GM12878 (cell line): ENCODE measurements around the gene CCDC138. TPM values are rescaled to one million over a fixed set of nuclear protein-coding genes. Genes with fewer than 3 reads are reported as not detected.

Source experiments
- ATAC-seq: fragments of 200-7000 bp; cut with Tn5 transposase; 3 replicates; pipeline ENCODE4 v1.9.1; 2020; ENCODE audit warnings: mild to moderate bottlenecking, moderate library complexity
- BruUV-seq: library from RNA; stranded (reverse); fragments of 400-500 nt; replicated peaks from 2 replicates; lab custom pipeline; 2021; lab: Mats Ljungman, UMichigan
- CTCF ChIA-PET: fragments of 300-600 bp; sonication (Branson Sonifier 250); formaldehyde crosslinking; extraction: SDS; loops from one replicate; lab custom pipeline; 2021; ENCODE audit warnings: inconsistent platforms; lab: Yijun Ruan, JAX
- POLR2A ChIA-PET: fragments of 350-600 bp; formaldehyde crosslinking; extraction: SDS; loops from one replicate; lab custom pipeline; 2021; ENCODE audit warnings: inconsistent platforms; lab: Charles Lee
- RAD21 ChIA-PET: fragments of 300-600 bp; sonication (Branson Sonifier 250); formaldehyde crosslinking; loops from one replicate; lab custom pipeline; 2023; ENCODE audit warnings: antibody characterized with exemption; ENCODE audit not compliant: unreplicated experiment; lab: Charles Lee
- SMC1A ChIA-PET: fragments of 300-600 bp; sonication (Branson Sonifier 250); formaldehyde crosslinking; loops from one replicate; lab custom pipeline; 2023; ENCODE audit not compliant: unreplicated experiment, uncharacterized antibody; lab: Charles Lee
- DNase-seq: peaks from one replicate; pipeline ENCODE4 v3.0.0-alpha.2; 2011; ENCODE audit warnings: low read depth, low spot score
- FAIRE-seq: peaks from 3 replicates; lab custom pipeline; 2011; peaks lifted over from hg19 to GRCh38; lab: Jason Lieb, UNC
- H2AFZ ChIP-seq: 2 replicates; pipeline ENCODE4 v1.6.0; 2011; ENCODE audit warnings: low read depth, low read length, control low read depth; ENCODE audit not compliant: control insufficient read depth
- H3K27ac ChIP-seq: 2 replicates; pipeline ENCODE4 v1.5.1; 2011; ENCODE audit warnings: control low read depth; ENCODE audit not compliant: control insufficient read depth, insufficient read depth
- H3K27me3 ChIP-seq, 2 experiments: replicated peaks in 1 of 2; 2 replicates each; pipeline versions ENCODE4 v1.6.0 to v1.6.1; 2011; ENCODE audit warnings: low read length in 1 of 2; ENCODE audit not compliant: control insufficient read depth in 2 of 2, insufficient read depth in 2 of 2
- H3K36me3 ChIP-seq, 2 experiments: 2 replicates each; pipeline ENCODE4 v1.5.1; 2011; ENCODE audit warnings: low read length in 1 of 2; ENCODE audit not compliant: control insufficient read depth in 2 of 2, insufficient read depth in 2 of 2
- H3K4me1 ChIP-seq: 2 replicates; pipeline ENCODE4 v1.6.1; 2011; ENCODE audit warnings: mild to moderate bottlenecking, low read length, moderate library complexity, mixed read lengths; ENCODE audit not compliant: control insufficient read depth, insufficient read depth
- H3K4me2 ChIP-seq: 2 replicates; pipeline ENCODE4 v1.6.0; 2011; ENCODE audit warnings: control low read depth; ENCODE audit not compliant: control insufficient read depth, insufficient read depth
- H3K4me3 ChIP-seq: fragments of 200-600 bp; sonication (generic); 2 replicates; pipeline ENCODE4 v1.5.1; 2016
- H3K79me2 ChIP-seq: 2 replicates; pipeline ENCODE4 v1.6.0; 2011; ENCODE audit warnings: low read length; ENCODE audit not compliant: control insufficient read depth, insufficient read depth
- H3K9ac ChIP-seq: 2 replicates; pipeline ENCODE4 v1.8.0; 2011; ENCODE audit warnings: low read length, control low read depth, mixed read lengths; ENCODE audit not compliant: control insufficient read depth, insufficient read depth
- H3K9me3 ChIP-seq: replicated peaks from 3 replicates; pipeline ENCODE4 v1.5.1; 2011; ENCODE audit warnings: mild to moderate bottlenecking, low read length; ENCODE audit not compliant: control insufficient read depth, insufficient read depth
- H4K20me1 ChIP-seq: 2 replicates; pipeline ENCODE4 v1.6.0; 2011; ENCODE audit not compliant: control insufficient read depth, insufficient read depth
- EZH2 ChIP-seq: IDR thresholded peaks from 2 replicates; pipeline ENCODE4 v1.6.1; 2012; ENCODE audit warnings: low read depth, mild to moderate bottlenecking, control low read depth, inconsistent platforms, low read length, borderline replicate concordance; ENCODE audit not compliant: control insufficient read depth
- RFX5 ChIP-seq: IDR thresholded peaks from 2 replicates; pipeline ENCODE4 v1.6.1; 2011; ENCODE audit warnings: low read depth, low read length, improper control_type of control experiment
- SMAD1 ChIP-seq: fragments of 450-650 bp; IDR thresholded peaks from 2 replicates; pipeline ENCODE4 v1.6.1; 2018; ENCODE audit warnings: mild to moderate bottlenecking, low read depth; ENCODE audit not compliant: partially characterized antibody
- YY1 ChIP-seq: IDR thresholded peaks from 2 replicates; pipeline ENCODE4 v1.6.1; 2011; ENCODE audit warnings: low read depth, mild to moderate bottlenecking, low read length
- ZBED1 ChIP-seq: IDR thresholded peaks from 2 replicates; pipeline ENCODE4 v1.6.1; 2016; ENCODE audit warnings: borderline replicate concordance
- WGBS: methylation state at CpG from one replicate; pipeline ENCODE4 v1.1.6; 2016; ENCODE audit warnings: low lambda C conversion rate; ENCODE audit not compliant: insufficient replicate concordance, insufficient coverage; ENCODE audit errors: missing lambda C conversion rate; 5-methylcytosine and 5-hydroxymethylcytosine counted together
- in situ Hi-C: fragments of 300-500 bp; cut with MboI; formaldehyde crosslinking; loops from 9 replicates; pipeline ENCODE4 v1.14.3; 2018; ENCODE audit warnings: mixed read lengths
- intact Hi-C: fragments of 100-400 bp; cut with micrococcal nuclease; formaldehyde crosslinking; loops from one replicate; pipeline ENCODE4 v1.14.2; 2022; ENCODE audit not compliant: unreplicated experiment
- polyA plus RNA-seq, 11 experiments: library from polyadenylated mRNA; depleted of rRNA in 4 of 11; unstranded in 6 of 11; stranded (reverse) in 5 of 11; fragments of >200 nt; fragmentation: Nextera tagmentation in 4 of 11; fragmentation: Illumina TruSeq in 1 of 11; extraction: Ambion mirVana in 4 of 11; extraction: Trizol in 1 of 11; gene quantifications; 1 replicate in 1 of 11; 2 replicates in 10 of 11; pipeline versions ENCODE4 v1.2.1 to v1.2.3, GENCODE V29; 2011 to 2016; ENCODE audit warnings: inconsistent platforms in 2 of 11, missing spikeins in 2 of 11, low read depth in 1 of 11
- total RNA-seq, 4 experiments: library from RNA; depleted of rRNA in 3 of 4; stranded (reverse); fragments of >200 nt in 3 of 4; fragmentation: Illumina TruSeq in 1 of 4; extraction: Trizol in 1 of 4; gene quantifications; 2 replicates each; pipeline versions ENCODE4 v1.2.1 to v1.2.3, GENCODE V29; 2013 to 2021
- TF ChIP-seq, protein P1 (sequence below): fragments of 450-650 bp; IDR thresholded peaks from 2 replicates; pipeline ENCODE4 v1.6.1; 2016; ENCODE audit warnings: mild to moderate bottlenecking

Gene CCDC138
- total and polyA plus RNA-seq, 10 of the 15 experiments (the other 5 are each of a cell fraction or from before 2014, with no cell fraction given) = 7.9 to 19.4 (median 13.0) TPM

DNA sequence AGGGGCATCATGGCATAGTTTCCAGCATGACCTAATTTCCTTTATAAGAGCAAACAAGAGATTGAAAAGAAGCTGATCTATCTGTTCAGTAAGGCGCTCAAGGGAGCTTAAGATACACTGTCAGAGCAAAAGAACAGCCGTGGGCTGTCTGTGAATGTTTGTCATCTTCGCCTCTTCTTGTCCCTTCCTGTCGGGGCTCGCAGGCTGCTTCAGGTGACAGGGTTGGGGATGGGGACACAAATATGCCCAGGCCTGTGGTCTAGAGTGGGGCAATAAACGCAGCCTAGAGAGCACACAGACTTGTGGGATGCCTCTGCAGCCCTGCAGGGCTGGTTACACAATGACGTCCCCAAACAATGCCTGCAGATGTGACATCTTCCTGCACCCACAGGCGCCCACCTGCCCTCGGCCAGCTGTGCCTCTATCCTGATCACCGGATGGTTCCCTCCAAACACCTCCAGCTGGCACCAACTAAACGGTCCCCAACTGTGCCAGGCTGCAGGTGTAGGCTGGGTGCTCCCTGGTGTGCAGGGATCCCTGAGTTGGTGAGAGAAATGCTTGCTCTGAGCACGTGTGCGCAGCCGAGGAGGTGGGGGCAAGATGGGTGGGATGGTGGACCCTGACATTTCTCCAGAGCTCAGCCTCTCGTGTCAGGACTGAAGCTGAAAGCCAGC lies 129.7 kb downstream of the CCDC138 start:
- CTCF ChIA-PET = interaction anchor here (2.4 kb wide), 1 partner anchor 13 kb away, joined by 9 read pairs; no protein-coding TSS in a partner anchor
- no peaks in the 10 kb centered on the region for H4K20me1 ChIP-seq
- ATAC-seq = no peak
- no peaks in the 10 kb centered on the region for H3K4me1 ChIP-seq
- no peak overlapping the region for H2AFZ ChIP-seq
- no peak overlapping the region for H3K27ac ChIP-seq
- no peak overlapping the region for H3K9ac ChIP-seq
- DNase-seq = no peak
- no TSS peak for BruUV-seq
- H3K9me3 ChIP-seq = no peaks in the 10 kb centered on the region
- H3K79me2 ChIP-seq = no peaks in the 10 kb centered on the region
- POLR2A ChIA-PET = no interaction called here
- H3K4me2 ChIP-seq = no peak overlapping the region
- WGBS = 28% methylated on average over 15 of the region's 15 CpGs
- SMC1A ChIA-PET = interaction anchor here (0.6 kb wide), 1 partner anchor 290 kb away, joined by 3 read pairs; no protein-coding TSS in a partner anchor
- no peak for FAIRE-seq
- intact Hi-C loops = no loop called here
- in situ Hi-C loops = no loop called here
- no peaks in the 10 kb centered on the region; a peak in 1 of 4 replicates for H3K27me3 ChIP-seq
- TF ChIP-seq ZBED1 = no peak
- TF ChIP-seq YY1 = no peak
- TF ChIP-seq, protein P1, sequence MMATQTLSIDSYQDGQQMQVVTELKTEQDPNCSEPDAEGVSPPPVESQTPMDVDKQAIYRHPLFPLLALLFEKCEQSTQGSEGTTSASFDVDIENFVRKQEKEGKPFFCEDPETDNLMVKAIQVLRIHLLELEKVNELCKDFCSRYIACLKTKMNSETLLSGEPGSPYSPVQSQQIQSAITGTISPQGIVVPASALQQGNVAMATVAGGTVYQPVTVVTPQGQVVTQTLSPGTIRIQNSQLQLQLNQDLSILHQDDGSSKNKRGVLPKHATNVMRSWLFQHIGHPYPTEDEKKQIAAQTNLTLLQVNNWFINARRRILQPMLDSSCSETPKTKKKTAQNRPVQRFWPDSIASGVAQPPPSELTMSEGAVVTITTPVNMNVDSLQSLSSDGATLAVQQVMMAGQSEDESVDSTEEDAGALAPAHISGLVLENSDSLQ = no peak
- TF ChIP-seq RFX5 = no peak
- TF ChIP-seq EZH2 = no peak
- TF ChIP-seq SMAD1 = no peak
- TF ChIP-seq, all 136 proteins: peak for 0
- H3K4me3 ChIP-seq = no peak overlapping the region
- RAD21 ChIA-PET = no interaction called here
- H3K36me3 ChIP-seq = no peaks in the 10 kb centered on the region
